Liver (tissue), 9 donors: ENCODE results near the gene ALKBH5. TPM values are rescaled to one million over a fixed set of nuclear protein-coding genes. Genes with fewer than 3 reads are reported as not detected.

ENCODE experiments used
- DNase-seq: peaks from one replicate; pipeline ENCODE4 v3.0.0-alpha.2; 2017; ENCODE audit warnings: low spot score
- H3K27ac ChIP-seq, 2 donors: one replicate each; pipeline ENCODE4 v1.7.0; 2013; ENCODE audit warnings: inconsistent platforms in 2 of 2, low read length in 2 of 2, control low read depth in 1 of 2, low read depth in 1 of 2, mild to moderate bottlenecking in 1 of 2
- H3K27me3 ChIP-seq, 4 donors: one replicate each; pipeline versions ENCODE4 v1.6.1 to v1.7.0; 2013; ENCODE audit warnings: low read length in 3 of 4, inconsistent platforms in 1 of 4, mild to moderate bottlenecking in 1 of 4, moderate library complexity in 1 of 4; ENCODE audit not compliant: control insufficient read depth in 4 of 4, insufficient read depth in 4 of 4
- H3K36me3 ChIP-seq, 4 donors: one replicate each; pipeline versions ENCODE4 v1.6.1 to v1.7.0; 2013; ENCODE audit warnings: low read length in 3 of 4, mild to moderate bottlenecking in 3 of 4, low read depth in 1 of 4, moderate library complexity in 1 of 4; ENCODE audit not compliant: control insufficient read depth in 4 of 4, insufficient read depth in 3 of 4
- H3K4me1 ChIP-seq, 4 donors: one replicate each; pipeline versions ENCODE4 v1.6.1 to v1.7.0; 2013; ENCODE audit warnings: low read length in 3 of 4, mild to moderate bottlenecking in 3 of 4, moderate library complexity in 1 of 4; ENCODE audit not compliant: control insufficient read depth in 4 of 4, insufficient read depth in 4 of 4
- H3K4me3 ChIP-seq, 3 donors: one replicate each; pipeline versions ENCODE4 v1.6.1 to v1.7.0; 2013; ENCODE audit warnings: low read length in 3 of 3, control low read depth in 1 of 3, low read depth in 1 of 3, mild to moderate bottlenecking in 1 of 3
- H3K9ac ChIP-seq, 2 donors: one replicate each; pipeline ENCODE4 v1.7.0; 2013; ENCODE audit warnings: low read length in 2 of 2, mild to moderate bottlenecking in 2 of 2, moderate library complexity in 2 of 2, control low read depth in 1 of 2, low read depth in 1 of 2
- H3K9me3 ChIP-seq, 4 donors: one replicate each; pipeline versions ENCODE4 v1.6.1 to v1.7.0; 2013; ENCODE audit warnings: low read length in 3 of 4; ENCODE audit not compliant: control insufficient read depth in 4 of 4
- ATF3 ChIP-seq: IDR thresholded peaks from 2 replicates; pipeline ENCODE4 v1.6.1; 2016; ENCODE audit warnings: antibody characterized with exemption
- CTCF ChIP-seq: fragments of 150-350 bp; IDR thresholded peaks from 2 replicates; pipeline ENCODE4 v1.5.1; 2017; ENCODE audit warnings: improper control_type of control experiment, low read depth, low read length; ENCODE audit not compliant: missing input control
- HNF4A ChIP-seq, 2 donors: conservative IDR thresholded peaks; 2 replicates each; pipeline ENCODE4 v1.6.1; 2016; ENCODE audit warnings: antibody characterized with exemption in 2 of 2, mild to moderate bottlenecking in 2 of 2
- HNF4G ChIP-seq: IDR thresholded peaks from 2 replicates; pipeline ENCODE4 v1.6.1; 2016; ENCODE audit warnings: antibody characterized with exemption
- NR2F2 ChIP-seq: IDR thresholded peaks from 2 replicates; pipeline ENCODE4 v1.6.1; 2016; ENCODE audit warnings: antibody characterized with exemption
- RAD21 ChIP-seq, 2 donors: IDR thresholded peaks; 2 replicates each; pipeline ENCODE4 v1.6.1; 2016; ENCODE audit warnings: antibody characterized with exemption in 2 of 2, mild to moderate bottlenecking in 2 of 2
- REST ChIP-seq: IDR thresholded peaks from 2 replicates; pipeline ENCODE4 v1.6.1; 2016; ENCODE audit warnings: antibody characterized with exemption, mild to moderate bottlenecking
- RXRA ChIP-seq, 2 donors: IDR thresholded peaks; 2 replicates each; pipeline ENCODE4 v1.6.1; 2017 to 2018; ENCODE audit warnings: antibody characterized with exemption in 2 of 2, mild to moderate bottlenecking in 1 of 2
- SP1 ChIP-seq: IDR thresholded peaks from 2 replicates; pipeline ENCODE4 v1.6.1; 2018; ENCODE audit warnings: antibody characterized with exemption, mild to moderate bottlenecking
- TAF1 ChIP-seq: conservative IDR thresholded peaks from 2 replicates; pipeline ENCODE4 v1.6.1; 2016; ENCODE audit warnings: antibody characterized with exemption, mild to moderate bottlenecking
- YY1 ChIP-seq: IDR thresholded peaks from 2 replicates; pipeline ENCODE4 v1.6.1; 2016; ENCODE audit warnings: antibody characterized with exemption, mild to moderate bottlenecking
- WGBS: extraction: QIAGEN DNeasy Blood & Tissue Kit; methylation state at CpG from one replicate; pipeline ENCODE4 v1.1.7; 2013; 5-methylcytosine and 5-hydroxymethylcytosine counted together
- polyA plus RNA-seq, 2 donors: library from polyadenylated mRNA; stranded (reverse) in 1 of 2; unstranded in 1 of 2; fragments of 200-250 nt in 1 of 2; fragments of >200 nt in 1 of 2; fragmentation: Nextera tagmentation in 1 of 2; extraction: Ambion mirVana in 1 of 2; gene quantifications; one replicate each; pipeline versions ENCODE4 v1.2.1 to v1.2.3, GENCODE V29; 2013 to 2015
- total RNA-seq, 2 donors: library from RNA; depleted of rRNA; stranded (reverse); fragments of >200 nt; gene quantifications; one replicate each; pipeline ENCODE4 v1.2.3, GENCODE V29; 2014
- TF ChIP-seq, protein P1 (sequence below): IDR thresholded peaks from 2 replicates; pipeline ENCODE4 v1.6.1; 2016; ENCODE audit warnings: antibody characterized with exemption
- donor health status: healthy.
- donor health status: healthy.
- donor health status: healthy.
- donor health status: healthy.
- donor health status: healthy.

Gene ALKBH5
- total and polyA plus RNA-seq, 4 donors: 30.5 to 67.8 (median 46.3) TPM

- WGBS: 87% methylated on average over 7 of the region's 7 CpGs
- H3K4me1 ChIP-seq: peaks cover 0 to 5% (median 2%) of the 10 kb centered on the region in 4 donors
- H3K9ac ChIP-seq: no peak overlapping the region
- H3K4me3 ChIP-seq: no peak overlapping the region
- H3K9me3 ChIP-seq: peaks cover 0 to 3% (median 0%) of the 10 kb centered on the region in 4 donors
- no peaks in the 10 kb centered on the region for H3K27me3 ChIP-seq
- no peak for DNase-seq
- H3K36me3 ChIP-seq: no peaks in the 10 kb centered on the region
- TF ChIP-seq YY1 (no peak), RAD21 (IDR thresholded peaks at IDR 0.05) (no peak), ATF3 (no peak), NR2F2 (no peak), SP1 (no peak), HNF4G (no peak), RXRA (IDR thresholded peaks at IDR 0.05) (no peak), HNF4A (conservative IDR thresholded peaks at IDR 0.05) (no peak)
- TF ChIP-seq, protein P1, sequence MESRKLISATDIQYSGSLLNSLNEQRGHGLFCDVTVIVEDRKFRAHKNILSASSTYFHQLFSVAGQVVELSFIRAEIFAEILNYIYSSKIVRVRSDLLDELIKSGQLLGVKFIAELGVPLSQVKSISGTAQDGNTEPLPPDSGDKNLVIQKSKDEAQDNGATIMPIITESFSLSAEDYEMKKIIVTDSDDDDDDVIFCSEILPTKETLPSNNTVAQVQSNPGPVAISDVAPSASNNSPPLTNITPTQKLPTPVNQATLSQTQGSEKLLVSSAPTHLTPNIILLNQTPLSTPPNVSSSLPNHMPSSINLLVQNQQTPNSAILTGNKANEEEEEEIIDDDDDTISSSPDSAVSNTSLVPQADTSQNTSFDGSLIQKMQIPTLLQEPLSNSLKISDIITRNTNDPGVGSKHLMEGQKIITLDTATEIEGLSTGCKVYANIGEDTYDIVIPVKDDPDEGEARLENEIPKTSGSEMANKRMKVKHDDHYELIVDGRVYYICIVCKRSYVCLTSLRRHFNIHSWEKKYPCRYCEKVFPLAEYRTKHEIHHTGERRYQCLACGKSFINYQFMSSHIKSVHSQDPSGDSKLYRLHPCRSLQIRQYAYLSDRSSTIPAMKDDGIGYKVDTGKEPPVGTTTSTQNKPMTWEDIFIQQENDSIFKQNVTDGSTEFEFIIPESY: no peak
- H3K27ac ChIP-seq: no peak overlapping the region
Measured at GRCh38 chr17:18163547-18163946, 20.1 kb upstream of the ALKBH5 start.

- Histone ChIP-seq H3K36me3 (no peaks in the 10 kb centered on the region), H3K27me3 (no peaks in the 10 kb centered on the region), H3K9ac (no peak overlapping the region), H3K27ac (peak overlapping the region in 1 of 2 donors; percentile 4), H3K9me3 (peaks cover 0 to 3% (median 0%) of the 10 kb centered on the region in 4 donors), H3K4me1 (peaks cover 0 to 9% (median 5%) of the 10 kb centered on the region in 4 donors), H3K4me3 (no peak overlapping the region)
- WGBS: 50% methylated on average over 5 of the region's 5 CpGs
- DNase-seq: no peak
- TF ChIP-seq TAF1 (no peak), CTCF (peak; percentile 40), REST (peak; percentile 83), RAD21 (IDR thresholded peaks at IDR 0.05) (peak; percentile 76 to 78)
Measured at GRCh38 chr17:18166894-18167293, 16.7 kb upstream of the ALKBH5 start.
